ENCODE measurements around the gene ARMH1. TPM values are rescaled to one million over a fixed set of nuclear protein-coding genes. Genes with fewer than 3 reads are reported as not detected.
"Not testable (repeated sequence)": the region's sequence is repeated elsewhere in the genome, so short reads cannot be mapped to it uniquely, and the experiment has no call there.

ARMH1 gene
- total RNA-seq, 1 experiment from 2014 or later: 0.24 TPM

DNA sequence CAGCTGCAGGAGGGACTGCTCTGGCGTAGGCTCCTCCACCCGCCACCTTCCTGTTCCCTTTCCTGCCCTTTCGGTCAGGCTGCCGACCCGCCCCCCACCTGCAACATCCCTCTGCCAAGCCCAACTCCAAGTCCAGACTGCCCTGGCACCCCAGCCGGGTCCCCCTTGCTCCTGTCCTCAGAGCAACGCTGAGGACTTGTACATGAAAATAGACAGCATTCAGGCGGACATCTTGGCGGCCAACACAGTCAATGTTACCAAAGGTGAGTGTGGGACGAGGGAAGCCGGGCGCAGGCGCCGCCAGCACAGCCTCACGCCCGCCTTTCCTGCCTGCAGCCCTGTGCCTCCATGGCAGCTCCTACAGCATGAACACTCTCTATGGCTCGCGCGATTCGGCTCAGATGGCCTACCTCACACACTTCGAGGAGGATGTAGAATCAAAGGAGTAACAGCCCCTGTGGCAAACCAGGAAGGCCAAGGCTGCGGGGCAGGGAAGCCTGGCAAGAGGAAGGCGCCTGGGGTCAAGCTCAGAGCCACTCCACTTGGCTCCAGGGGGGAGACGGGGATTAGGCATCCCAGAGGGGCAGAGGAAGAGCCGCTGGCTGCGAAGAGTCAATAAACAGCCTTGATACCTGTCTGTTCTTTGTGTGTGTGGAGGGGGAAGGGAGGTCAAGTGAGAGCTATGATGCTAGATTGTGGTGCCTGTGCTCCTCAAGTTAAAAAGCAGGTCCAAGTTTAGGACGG lies 50.6 kb downstream of the ARMH1 start:
- DNase-seq (ENCODE audit: low read depth, low spot score): no peak
- in situ Hi-C loops (cut with HindIII; ENCODE audit: low pct_unique_long_range_greater_than_20kb, low sequenced_read_pairs): no loop called here

DNA sequence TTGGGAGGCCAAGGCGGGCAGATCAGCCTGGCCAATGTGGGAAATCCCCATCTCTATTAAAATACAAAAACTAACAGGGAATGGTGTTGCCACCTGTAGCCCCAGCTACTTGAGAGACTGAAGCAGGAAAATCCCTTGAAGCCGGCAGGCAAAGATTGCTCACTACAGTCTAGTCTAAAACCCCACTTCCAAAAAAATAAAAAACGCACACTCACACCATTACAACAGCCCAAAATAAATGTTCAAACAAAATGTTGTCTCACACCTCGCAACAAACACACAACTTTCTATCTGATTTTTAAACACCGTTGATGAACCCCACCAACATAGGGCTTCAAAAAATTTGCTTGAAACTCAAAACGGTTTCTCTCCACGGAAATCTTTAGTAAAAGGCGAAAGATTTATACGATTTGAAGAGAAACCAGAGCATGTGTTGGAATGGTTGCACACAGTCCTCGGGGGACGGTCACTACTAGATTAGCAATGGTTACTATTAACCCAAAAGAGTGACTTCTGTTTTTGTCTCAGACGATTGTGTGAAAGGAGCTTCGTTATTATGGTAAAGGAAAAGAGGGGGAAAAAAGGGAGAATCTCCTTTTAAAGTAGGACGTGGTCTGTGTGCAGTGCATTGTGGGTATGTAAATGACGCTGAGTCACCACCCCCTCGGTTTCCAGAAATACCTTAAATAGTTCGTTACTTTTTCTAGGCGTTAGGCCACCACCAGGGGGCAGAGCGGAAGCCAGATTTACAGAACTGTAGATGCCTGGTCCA lies 56.4 kb downstream of the ARMH1 start, which contains the start of gene RNU5D-1:
Gene RNU5D-1, minus strand, starts transcription at position 430 of the 772 bp plus-strand sequence.
- DNase-seq (ENCODE audit: low read depth, low spot score): peak; percentile 95
- in situ Hi-C loops (cut with HindIII; ENCODE audit: low pct_unique_long_range_greater_than_20kb, low sequenced_read_pairs): no loop called here

DNA sequence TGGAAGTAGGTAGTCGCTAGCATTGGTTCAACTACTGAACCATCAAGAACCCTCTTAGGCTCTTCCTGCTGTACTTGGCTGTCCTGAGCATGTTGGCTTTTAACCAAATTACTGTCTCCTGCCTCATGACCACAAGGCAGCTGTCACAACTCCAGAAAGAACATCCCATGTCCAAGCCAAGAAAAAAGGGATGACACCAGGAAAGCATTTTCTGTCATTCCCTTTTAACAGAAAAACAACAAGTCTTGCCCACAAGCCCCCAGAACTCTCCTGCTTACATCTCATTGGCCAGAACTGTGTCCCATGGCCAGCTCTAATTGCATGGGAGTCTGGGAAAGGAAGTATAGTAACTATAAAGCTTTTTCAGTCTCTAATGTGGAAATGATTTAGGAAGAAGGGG lies 58.9 kb downstream of the ARMH1 start:
- in situ Hi-C loops (cut with HindIII; ENCODE audit: low pct_unique_long_range_greater_than_20kb, low sequenced_read_pairs): no loop called here
- DNase-seq (ENCODE audit: low read depth, low spot score): peak; percentile 21

GRCh38 chr1:44733784-44734183 lies 59.3 kb downstream of the ARMH1 start:
- no peak for DNase-seq (ENCODE audit: low read depth, low spot score)
- in situ Hi-C loops (cut with HindIII; ENCODE audit: low pct_unique_long_range_greater_than_20kb, low sequenced_read_pairs): no loop called here

GRCh38 chr1:44735992-44736391 lies 61.5 kb downstream of the ARMH1 start:
- in situ Hi-C loops (cut with HindIII; ENCODE audit: low pct_unique_long_range_greater_than_20kb, low sequenced_read_pairs): no loop called here
- no peak for DNase-seq (ENCODE audit: low read depth, low spot score)

DNA sequence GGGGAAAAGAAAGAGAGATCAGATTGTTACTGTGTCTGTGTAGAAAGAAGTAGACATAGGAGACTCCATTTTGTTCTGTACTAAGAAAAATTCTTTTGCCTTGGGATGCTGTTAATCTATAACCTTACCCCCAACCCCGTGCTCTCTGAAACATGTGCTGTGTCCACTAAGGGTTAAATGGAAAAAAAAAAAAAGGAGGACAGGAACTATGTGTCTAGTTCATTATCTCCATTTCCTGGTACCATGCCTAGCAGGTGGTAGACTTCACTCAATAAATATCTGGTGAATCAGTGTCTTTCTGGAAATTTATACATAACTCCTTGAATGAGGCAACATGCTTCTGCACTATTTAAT lies 64.4 kb downstream of the ARMH1 start:
- in situ Hi-C loops (cut with HindIII; ENCODE audit: low pct_unique_long_range_greater_than_20kb, low sequenced_read_pairs): not testable (repeated sequence)

DNA sequence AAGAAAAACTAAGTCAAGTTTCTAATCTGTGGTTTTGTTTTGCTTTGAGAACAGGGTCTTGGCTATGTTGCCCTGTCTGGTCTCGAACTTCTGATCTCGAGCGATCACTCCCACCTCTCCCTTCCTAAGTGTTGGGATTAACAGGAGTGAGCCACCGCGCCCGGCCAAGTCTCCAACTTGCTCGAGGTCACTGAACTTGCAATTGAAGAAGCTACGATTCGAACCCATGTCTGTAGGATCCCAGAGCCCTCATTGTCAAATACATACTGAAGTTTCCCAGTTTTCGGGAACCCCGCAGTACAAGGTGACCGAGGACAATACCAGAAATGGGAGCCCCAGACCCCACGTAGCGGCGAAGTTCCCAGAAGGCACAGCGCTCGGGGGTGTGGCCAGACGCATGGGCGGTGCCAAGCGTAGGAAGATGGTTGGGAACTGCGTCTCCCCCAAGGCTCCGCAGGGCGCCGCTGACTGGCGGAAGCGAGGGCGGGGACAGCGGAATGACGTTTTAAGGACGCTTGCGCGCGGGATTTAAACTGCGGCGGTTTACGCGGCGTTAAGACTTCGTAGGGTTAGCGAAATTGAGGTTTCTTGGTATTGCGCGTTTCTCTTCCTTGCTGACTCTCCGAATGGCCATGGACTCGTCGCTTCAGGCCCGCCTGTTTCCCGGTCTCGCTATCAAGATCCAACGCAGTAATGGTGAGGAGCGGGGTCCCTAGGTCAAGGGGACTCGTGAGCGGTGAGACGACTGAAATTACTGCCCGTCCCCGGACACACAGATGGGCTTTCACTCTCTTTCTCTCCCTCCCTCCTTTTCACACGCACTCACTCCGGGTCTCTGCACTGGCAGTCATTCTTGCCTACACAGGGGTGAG lies 65.0 kb downstream of the ARMH1 start, which contains the start of gene KIF2C:
Gene KIF2C, plus strand, starts transcription at position 531 of the 872 bp plus-strand sequence. Its CDS starts 96 bp downstream, at position 627.
- in situ Hi-C loops (cut with HindIII; ENCODE audit: low pct_unique_long_range_greater_than_20kb, low sequenced_read_pairs): no loop called here
- peak; percentile 96 for DNase-seq (ENCODE audit: low read depth, low spot score)

More for the DNA sequence above, 64.4 kb downstream of the ARMH1 start:
- DNase-seq (ENCODE audit: low read depth, low spot score): not testable (repeated sequence)

DNA sequence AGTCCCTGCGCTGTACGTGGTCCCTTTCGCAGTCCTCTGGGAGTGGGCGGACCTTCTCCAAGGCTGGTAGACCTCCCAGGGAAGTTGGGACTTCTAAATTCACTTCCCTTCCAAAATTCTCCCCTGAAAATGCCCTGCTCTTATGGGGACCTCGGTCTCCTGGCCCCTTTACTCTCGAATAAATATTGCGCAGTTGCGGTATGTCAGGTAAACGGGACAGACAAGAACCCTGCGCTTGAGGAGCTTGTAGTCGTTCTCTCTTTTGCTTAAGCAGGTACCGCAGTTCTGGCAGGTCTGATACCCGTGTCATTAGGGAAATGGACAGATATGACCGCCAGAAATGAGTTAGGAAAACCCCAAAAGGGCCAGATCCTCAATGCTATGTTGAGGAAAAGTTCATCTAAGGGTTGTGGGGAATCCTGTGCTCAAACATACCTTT lies 65.7 kb downstream of the ARMH1 start:
- in situ Hi-C loops (cut with HindIII; ENCODE audit: low pct_unique_long_range_greater_than_20kb, low sequenced_read_pairs): no loop called here
- no peak for DNase-seq (ENCODE audit: low read depth, low spot score)

- in situ Hi-C loops (cut with HindIII; ENCODE audit: low pct_unique_long_range_greater_than_20kb, low sequenced_read_pairs): no loop called here
- no peak for DNase-seq (ENCODE audit: low read depth, low spot score)
Measured at GRCh38 chr1:44743211-44743610, 68.7 kb downstream of the ARMH1 start.

- DNase-seq (ENCODE audit: low read depth, low spot score): peak; percentile 42
- in situ Hi-C loops (cut with HindIII; ENCODE audit: low pct_unique_long_range_greater_than_20kb, low sequenced_read_pairs): no loop called here
Measured at GRCh38 chr1:44747878-44748277, 73.4 kb downstream of the ARMH1 start.

DNA sequence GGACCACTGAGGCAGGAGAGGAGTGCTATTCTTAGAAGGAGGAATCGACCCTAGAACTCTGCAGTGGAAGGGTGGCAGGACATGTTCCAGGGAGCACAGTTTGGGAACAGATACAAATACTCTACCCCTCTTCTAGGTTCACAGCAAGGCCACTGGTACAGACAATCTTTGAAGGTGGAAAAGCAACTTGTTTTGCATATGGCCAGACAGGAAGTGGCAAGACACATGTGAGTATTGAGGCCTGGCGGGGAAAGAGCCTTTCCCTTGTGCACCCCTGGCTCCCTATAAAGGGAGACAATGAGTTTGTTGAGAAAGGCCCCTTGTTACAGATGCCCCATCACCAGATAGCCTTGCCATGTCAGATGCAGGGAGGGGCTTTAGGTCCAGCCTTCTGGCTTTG lies 82.9 kb downstream of the ARMH1 start:
- no peak for DNase-seq (ENCODE audit: low read depth, low spot score)
- in situ Hi-C loops (cut with HindIII; ENCODE audit: low pct_unique_long_range_greater_than_20kb, low sequenced_read_pairs): no loop called here

- in situ Hi-C loops (cut with HindIII; ENCODE audit: low pct_unique_long_range_greater_than_20kb, low sequenced_read_pairs): no loop called here
- DNase-seq (ENCODE audit: low read depth, low spot score): no peak
Measured at GRCh38 chr1:44759077-44759476, 84.6 kb downstream of the ARMH1 start.

DNA sequence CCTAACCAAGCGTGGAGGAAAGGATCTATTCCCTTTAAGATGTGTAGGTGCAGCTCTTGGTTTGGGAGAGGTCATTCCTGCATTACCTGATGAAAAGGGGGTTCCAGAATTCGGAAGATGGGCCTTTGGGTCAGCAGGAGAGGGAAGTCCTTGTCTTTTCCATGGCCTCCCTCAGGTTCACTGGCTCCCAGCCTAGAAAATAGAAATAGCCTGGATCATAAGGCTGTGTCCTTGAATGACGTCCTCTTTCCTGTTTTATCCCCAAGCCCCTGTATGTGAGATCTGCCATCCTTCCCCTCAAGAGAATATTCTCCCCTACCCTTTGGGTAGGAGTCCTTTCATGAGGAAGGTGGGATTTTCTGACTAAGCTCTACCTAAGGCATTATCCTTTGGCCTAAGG lies 86.4 kb downstream of the ARMH1 start:
- in situ Hi-C loops (cut with HindIII; ENCODE audit: low pct_unique_long_range_greater_than_20kb, low sequenced_read_pairs): no loop called here
- no peak for DNase-seq (ENCODE audit: low read depth, low spot score)

DNA sequence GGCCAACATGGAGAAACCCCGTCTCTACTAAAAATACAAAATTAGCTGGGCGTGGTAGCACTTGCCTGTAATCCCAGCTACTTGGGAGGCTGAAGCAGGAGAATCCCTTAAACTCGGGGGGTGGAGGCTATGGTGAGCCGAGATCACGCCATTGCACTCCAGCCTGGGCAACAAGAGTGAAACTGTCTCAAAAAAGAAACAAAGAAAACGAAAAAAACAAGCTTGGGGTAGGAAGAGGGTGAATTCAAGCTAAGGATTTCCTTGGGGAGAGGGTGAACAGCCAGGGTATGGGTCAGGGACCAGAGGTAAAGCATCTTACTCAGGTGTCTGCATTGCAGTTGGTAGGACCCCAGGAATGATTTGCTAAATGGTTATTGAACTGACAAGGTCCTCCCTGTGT lies 91.9 kb downstream of the ARMH1 start:
- DNase-seq (ENCODE audit: low read depth, low spot score); in situ Hi-C loops (cut with HindIII; ENCODE audit: low pct_unique_long_range_greater_than_20kb, low sequenced_read_pairs): not testable (repeated sequence)
